PC-3 (cell line): ENCODE data around the gene CCM2. TPM values are rescaled to one million over a fixed set of nuclear protein-coding genes. Genes with fewer than 3 reads are reported as not detected.
"Not testable (repeated sequence)": the region's sequence is repeated elsewhere in the genome, so short reads cannot be mapped to it uniquely, and the experiment has no call there.

Source experiments
- ATAC-seq: fragments of 200-7000 bp; cut with Tn5 transposase; 2 replicates; pipeline ENCODE4 v1.9.1; 2020; ENCODE audit warnings: mild to moderate bottlenecking, moderate library complexity
- BruUV-seq: library from RNA; stranded (reverse); fragments of 400-500 nt; replicated peaks from 2 replicates; lab custom pipeline; 2021; lab: Mats Ljungman, UMichigan
- CTCF ChIA-PET: fragments of 300-600 bp; sonication (Branson Sonifier 250); formaldehyde crosslinking; loops from one replicate; lab custom pipeline; 2022; ENCODE audit warnings: antibody characterized with exemption; lab: Charles Lee
- POLR2A ChIA-PET: fragments of 300-600 bp; sonication (Branson Sonifier 250); formaldehyde crosslinking; loops from one replicate; lab custom pipeline; 2022; ENCODE audit warnings: antibody characterized with exemption; ENCODE audit not compliant: unreplicated experiment; lab: Charles Lee
- DNase-seq: peaks from one replicate; pipeline ENCODE4 v3.0.0-alpha.2; 2015
- H2AFZ ChIP-seq: fragments of 300-600 bp; sonication (generic); 2 replicates; pipeline ENCODE4 v1.6.0; 2016; ENCODE audit warnings: antibody characterized with exemption, low read length
- H3F3A ChIP-seq: fragments of 300-600 bp; sonication (generic); one replicate; pipeline ENCODE4 v1.6.0; 2017; ENCODE audit warnings: antibody characterized with exemption, low read length, control low read depth, mild to moderate bottlenecking; ENCODE audit not compliant: unreplicated experiment
- H3K27ac ChIP-seq: fragments of 300-600 bp; sonication (generic); 2 replicates; pipeline ENCODE4 v1.5.1; 2016; ENCODE audit warnings: mild to moderate bottlenecking, low read length
- H3K27me3 ChIP-seq: fragments of 300-600 bp; sonication (generic); 2 replicates; pipeline ENCODE4 v1.6.1; 2016; ENCODE audit warnings: low read length, mixed read lengths
- H3K36me3 ChIP-seq: fragments of 300-600 bp; sonication (generic); 2 replicates; pipeline ENCODE4 v1.6.1; 2016; ENCODE audit warnings: low read depth, mixed run types, low read length, mixed read lengths
- H3K4me1 ChIP-seq: fragments of 300-600 bp; sonication (generic); 2 replicates; pipeline ENCODE4 v1.5.1; 2016; ENCODE audit warnings: low read length; ENCODE audit not compliant: insufficient read depth
- H3K4me2 ChIP-seq: fragments of 300-600 bp; sonication (generic); 2 replicates; pipeline ENCODE4 v1.6.0; 2016; ENCODE audit warnings: low read length
- H3K4me3 ChIP-seq: fragments of 300-600 bp; sonication (generic); 2 replicates; pipeline ENCODE4 v1.5.1; 2016; ENCODE audit warnings: mild to moderate bottlenecking, low read length, mixed read lengths
- H3K79me2 ChIP-seq: fragments of 300-600 bp; sonication (generic); 2 replicates; pipeline ENCODE4 v1.6.1; 2017; ENCODE audit warnings: low read length, mixed read lengths
- H3K9ac ChIP-seq: fragments of 300-600 bp; sonication (generic); 2 replicates; pipeline ENCODE4 v1.6.0; 2016; ENCODE audit warnings: mild to moderate bottlenecking, low read length
- H3K9me2 ChIP-seq: fragments of 300-600 bp; sonication (generic); replicated peaks from 2 replicates; pipeline ENCODE4 v1.6.1; 2016; ENCODE audit warnings: mixed run types, low read length, mixed read lengths
- H3K9me3 ChIP-seq: fragments of 300-600 bp; sonication (generic); 2 replicates; pipeline ENCODE4 v1.6.1; 2016; ENCODE audit warnings: low read length, mixed read lengths
- H4K20me1 ChIP-seq: fragments of 300-600 bp; sonication (generic); 2 replicates; pipeline ENCODE4 v1.6.1; 2016; ENCODE audit warnings: low read length, mixed read lengths
- CTCF ChIP-seq: fragments of 300-600 bp; sonication (generic); conservative IDR thresholded peaks from 2 replicates; pipeline ENCODE4 v1.5.1; 2017; ENCODE audit warnings: antibody characterized with exemption, low read depth, mild to moderate bottlenecking, low read length
- EZH2 ChIP-seq: fragments of 300-600 bp; sonication (generic); IDR thresholded peaks from one replicate; pipeline ENCODE4 v1.6.1; 2017; ENCODE audit warnings: antibody characterized with exemption, mild to moderate bottlenecking, low read length; ENCODE audit not compliant: unreplicated experiment
- EZH2phosphoT487 ChIP-seq: fragments of 300-600 bp; sonication (generic); IDR thresholded peaks from 2 replicates; pipeline ENCODE4 v1.6.1; 2018; ENCODE audit warnings: mild to moderate bottlenecking, antibody characterized with exemption, low read length, borderline replicate concordance
- intact Hi-C: fragments of 100-400 bp; cut with micrococcal nuclease; formaldehyde crosslinking; loops from 2 replicates; pipeline ENCODE4 v1.9.0; 2023
- total RNA-seq: library from RNA; depleted of rRNA; stranded (reverse); fragments of >200 nt; gene quantifications from 2 replicates; pipeline ENCODE4 v1.2.3, GENCODE V29; 2014

The CCM2 gene
- total RNA-seq, 1 experiment from 2014 or later = 56.6 TPM

- Histone ChIP-seq H3K4me2 (no peak overlapping the region), H3K27me3 (no peaks in the 10 kb centered on the region), H2AFZ (no peak overlapping the region), H3K36me3 (no peaks in the 10 kb centered on the region), H3K27ac (no peak overlapping the region), H3K4me3 (no peak overlapping the region), H4K20me1 (no peaks in the 10 kb centered on the region), H3K9me3 (no peaks in the 10 kb centered on the region), H3K4me1 (no peaks in the 10 kb centered on the region), H3K79me2 (0 out of 2 replicates have a peak, but pooled peaks cover 9% of the 10 kb centered on the region), H3K9ac (no peak overlapping the region), H3F3A (no peaks in the 10 kb centered on the region), H3K9me2 (no peaks in the 10 kb centered on the region)
- BruUV-seq = no TSS peak
- POLR2A ChIA-PET = no interaction called here
- peak; percentile 10 for DNase-seq
- TF ChIP-seq EZH2 (no peak), EZH2phosphoT487 (no peak), CTCF (no peak)
- intact Hi-C loops = no loop called here
- CTCF ChIA-PET = no interaction called here
- peak; percentile 38; the same call in 1 of the 2 replicates for ATAC-seq
These were observed 33.4 kb downstream of the CCM2 start for GRCh38 chr7:45033261-45033930.

- Histone ChIP-seq H3K79me2 (0 out of 2 replicates have a peak, but pooled peaks cover 9% of the 10 kb centered on the region), H2AFZ (no peak overlapping the region), H3K4me3 (no peak overlapping the region), H3K36me3 (no peaks in the 10 kb centered on the region), H4K20me1 (no peaks in the 10 kb centered on the region), H3F3A (no peaks in the 10 kb centered on the region), H3K9ac (no peak overlapping the region), H3K27ac (no peak overlapping the region), H3K9me3 (no peaks in the 10 kb centered on the region), H3K27me3 (no peaks in the 10 kb centered on the region), H3K4me2 (no peak overlapping the region), H3K4me1 (no peaks in the 10 kb centered on the region), H3K9me2 (no peaks in the 10 kb centered on the region)
- intact Hi-C loops = no loop called here
- ATAC-seq (no peak), DNase-seq (no peak)
- TF ChIP-seq EZH2 (no peak), CTCF (no peak), EZH2phosphoT487 (no peak)
- ChIA-PET POLR2A (interaction anchor here (0.6 kb wide), 1 partner anchor 29 kb away, joined by 5 read pairs; no protein-coding TSS in a partner anchor), CTCF (no interaction called here)
- no TSS peak for BruUV-seq
These were observed 33.9 kb downstream of the CCM2 start for GRCh38 chr7:45033931-45034290.

- H3K9ac ChIP-seq, H3K27ac ChIP-seq, H3K9me2 ChIP-seq, H3K4me1 ChIP-seq, CTCF ChIA-PET, H3F3A ChIP-seq, ATAC-seq, H3K4me2 ChIP-seq, H3K27me3 ChIP-seq, H3K36me3 ChIP-seq, H3K79me2 ChIP-seq, BruUV-seq, DNase-seq, intact Hi-C loops, H4K20me1 ChIP-seq, H3K4me3 ChIP-seq, H2AFZ ChIP-seq, H3K9me3 ChIP-seq: not testable (repeated sequence)
- POLR2A ChIA-PET = interaction anchor here (0.6 kb wide), 1 partner anchor 28 kb away, joined by 5 read pairs; no protein-coding TSS in a partner anchor
These were observed 34.7 kb downstream of the CCM2 start for GRCh38 chr7:45034710-45035109.
